ENCODE measurements around the gene AKR1D1. TPM values are rescaled to one million over a fixed set of nuclear protein-coding genes. Genes with fewer than 3 reads are reported as not detected.

The AKR1D1 gene
- total RNA-seq, 1 experiment from 2014 or later = not detected

- ATAC-seq (no peak), DNase-seq (ENCODE audit: low read depth, low spot score) (no peak)
- Histone ChIP-seq H3K4me1 (ENCODE audit: control insufficient read depth, insufficient read depth, low read length) (no peaks in the 10 kb centered on the region), H3K27ac (ENCODE audit: low read length) (no peak overlapping the region), H3K4me3 (ENCODE audit: low read depth in 2 of 2, low read length in 2 of 2) (no peak overlapping the region), H3K36me3 (ENCODE audit: control insufficient read depth, insufficient read depth, low read length) (no peaks in the 10 kb centered on the region), H3K9me3 (ENCODE audit: control insufficient read depth, insufficient read depth, low read depth, low read length) (no peaks in the 10 kb centered on the region), H3K27me3 (ENCODE audit: control insufficient read depth, insufficient read depth, low read length) (no peaks in the 10 kb centered on the region; the same call in 1 of the 2 replicates)
- intact Hi-C loops (cut with micrococcal nuclease; ENCODE audit: unreplicated experiment) (no loop called here), in situ Hi-C loops (cut with HindIII; ENCODE audit: low pct_unique_long_range_greater_than_20kb, low sequenced_read_pairs) (no loop called here)
- TF ChIP-seq TCF7L2 (IDR thresholded peaks at IDR 0.05; ENCODE audit: low read depth, low read length) (no peak), SIN3A (IDR thresholded peaks at IDR 0.05; ENCODE audit: borderline replicate concordance, insufficient read depth, low read depth, low read length) (no peak), POLR2AphosphoS5 (IDR thresholded peaks at IDR 0.05; ENCODE audit: low read depth, low read length) (no peak)
- TF ChIP-seq, protein P1, sequence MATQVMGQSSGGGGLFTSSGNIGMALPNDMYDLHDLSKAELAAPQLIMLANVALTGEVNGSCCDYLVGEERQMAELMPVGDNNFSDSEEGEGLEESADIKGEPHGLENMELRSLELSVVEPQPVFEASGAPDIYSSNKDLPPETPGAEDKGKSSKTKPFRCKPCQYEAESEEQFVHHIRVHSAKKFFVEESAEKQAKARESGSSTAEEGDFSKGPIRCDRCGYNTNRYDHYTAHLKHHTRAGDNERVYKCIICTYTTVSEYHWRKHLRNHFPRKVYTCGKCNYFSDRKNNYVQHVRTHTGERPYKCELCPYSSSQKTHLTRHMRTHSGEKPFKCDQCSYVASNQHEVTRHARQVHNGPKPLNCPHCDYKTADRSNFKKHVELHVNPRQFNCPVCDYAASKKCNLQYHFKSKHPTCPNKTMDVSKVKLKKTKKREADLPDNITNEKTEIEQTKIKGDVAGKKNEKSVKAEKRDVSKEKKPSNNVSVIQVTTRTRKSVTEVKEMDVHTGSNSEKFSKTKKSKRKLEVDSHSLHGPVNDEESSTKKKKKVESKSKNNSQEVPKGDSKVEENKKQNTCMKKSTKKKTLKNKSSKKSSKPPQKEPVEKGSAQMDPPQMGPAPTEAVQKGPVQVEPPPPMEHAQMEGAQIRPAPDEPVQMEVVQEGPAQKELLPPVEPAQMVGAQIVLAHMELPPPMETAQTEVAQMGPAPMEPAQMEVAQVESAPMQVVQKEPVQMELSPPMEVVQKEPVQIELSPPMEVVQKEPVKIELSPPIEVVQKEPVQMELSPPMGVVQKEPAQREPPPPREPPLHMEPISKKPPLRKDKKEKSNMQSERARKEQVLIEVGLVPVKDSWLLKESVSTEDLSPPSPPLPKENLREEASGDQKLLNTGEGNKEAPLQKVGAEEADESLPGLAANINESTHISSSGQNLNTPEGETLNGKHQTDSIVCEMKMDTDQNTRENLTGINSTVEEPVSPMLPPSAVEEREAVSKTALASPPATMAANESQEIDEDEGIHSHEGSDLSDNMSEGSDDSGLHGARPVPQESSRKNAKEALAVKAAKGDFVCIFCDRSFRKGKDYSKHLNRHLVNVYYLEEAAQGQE (IDR thresholded peaks at IDR 0.05; ENCODE audit: insufficient read depth in 1 of 2, low read depth in 2 of 2, low read length in 1 of 2) = no peak
- TF ChIP-seq, protein P2, sequence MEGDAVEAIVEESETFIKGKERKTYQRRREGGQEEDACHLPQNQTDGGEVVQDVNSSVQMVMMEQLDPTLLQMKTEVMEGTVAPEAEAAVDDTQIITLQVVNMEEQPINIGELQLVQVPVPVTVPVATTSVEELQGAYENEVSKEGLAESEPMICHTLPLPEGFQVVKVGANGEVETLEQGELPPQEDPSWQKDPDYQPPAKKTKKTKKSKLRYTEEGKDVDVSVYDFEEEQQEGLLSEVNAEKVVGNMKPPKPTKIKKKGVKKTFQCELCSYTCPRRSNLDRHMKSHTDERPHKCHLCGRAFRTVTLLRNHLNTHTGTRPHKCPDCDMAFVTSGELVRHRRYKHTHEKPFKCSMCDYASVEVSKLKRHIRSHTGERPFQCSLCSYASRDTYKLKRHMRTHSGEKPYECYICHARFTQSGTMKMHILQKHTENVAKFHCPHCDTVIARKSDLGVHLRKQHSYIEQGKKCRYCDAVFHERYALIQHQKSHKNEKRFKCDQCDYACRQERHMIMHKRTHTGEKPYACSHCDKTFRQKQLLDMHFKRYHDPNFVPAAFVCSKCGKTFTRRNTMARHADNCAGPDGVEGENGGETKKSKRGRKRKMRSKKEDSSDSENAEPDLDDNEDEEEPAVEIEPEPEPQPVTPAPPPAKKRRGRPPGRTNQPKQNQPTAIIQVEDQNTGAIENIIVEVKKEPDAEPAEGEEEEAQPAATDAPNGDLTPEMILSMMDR (IDR thresholded peaks at IDR 0.05) = no peak
- ChIA-PET CTCF (interaction anchor here (0.6 kb wide), 1 partner anchor 16 kb away, joined by 3 read pairs; no protein-coding TSS in a partner anchor), POLR2A (no interaction called here)
- no TSS peak for BruUV-seq (replicated peaks)
These were observed 29.0 kb downstream of the AKR1D1 start for GRCh38 chr7:138105221-138105620.

DNA sequence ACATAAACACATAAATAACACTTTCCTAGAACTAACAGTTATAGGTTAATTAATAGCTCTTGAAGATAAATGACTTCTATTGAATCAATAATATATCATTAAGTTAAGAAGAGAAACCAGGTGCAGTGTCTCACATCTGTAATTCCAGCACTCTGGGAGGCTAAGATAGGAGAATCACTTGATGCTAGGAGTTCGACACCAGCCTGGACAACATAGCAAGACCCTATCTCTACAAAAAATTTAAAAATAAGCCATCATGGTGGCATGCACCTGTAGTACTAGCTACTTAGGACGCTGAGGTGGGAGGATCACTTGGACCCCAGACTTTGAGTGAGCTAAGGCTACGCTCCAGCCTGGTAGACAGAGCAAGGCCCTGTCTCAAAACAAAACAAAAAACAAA is 38.8 kb downstream of the AKR1D1 start:
- no TSS peak for BruUV-seq (replicated peaks)
- DNase-seq (ENCODE audit: low read depth, low spot score) = no peak
- CTCF ChIA-PET = no interaction called here
- ATAC-seq = no peak
- intact Hi-C loops (cut with micrococcal nuclease; ENCODE audit: unreplicated experiment) (no loop called here), in situ Hi-C loops (cut with HindIII; ENCODE audit: low pct_unique_long_range_greater_than_20kb, low sequenced_read_pairs) (no loop called here)
- Histone ChIP-seq H3K9me3 (ENCODE audit: control insufficient read depth, insufficient read depth, low read depth, low read length) (no peaks in the 10 kb centered on the region), H3K36me3 (ENCODE audit: control insufficient read depth, insufficient read depth, low read length) (no peaks in the 10 kb centered on the region), H3K4me3 (ENCODE audit: low read depth in 2 of 2, low read length in 2 of 2) (no peak overlapping the region), H3K4me1 (ENCODE audit: control insufficient read depth, insufficient read depth, low read length) (no peaks in the 10 kb centered on the region), H3K27me3 (ENCODE audit: control insufficient read depth, insufficient read depth, low read length) (no peaks in the 10 kb centered on the region), H3K27ac (ENCODE audit: low read length) (no peak overlapping the region)
- no peak for TF ChIP-seq TCF7L2 (IDR thresholded peaks at IDR 0.05; ENCODE audit: low read depth, low read length)
- TF ChIP-seq POLR2AphosphoS5 (IDR thresholded peaks at IDR 0.05; ENCODE audit: low read depth, low read length) = no peak
- TF ChIP-seq, protein P1 (IDR thresholded peaks at IDR 0.05; ENCODE audit: insufficient read depth in 1 of 2, low read depth in 2 of 2, low read length in 1 of 2) = no peak
- no peak for TF ChIP-seq SIN3A (IDR thresholded peaks at IDR 0.05; ENCODE audit: borderline replicate concordance, insufficient read depth, low read depth, low read length)
- TF ChIP-seq, protein P2 (IDR thresholded peaks at IDR 0.05) = no peak
- POLR2A ChIA-PET = no interaction called here
